Natural killer cell (primary cell): ENCODE results near the gene CMIP. TPM values are rescaled to one million over a fixed set of nuclear protein-coding genes. Genes with fewer than 3 reads are reported as not detected.
A peak's percentile ranks its signal among the peaks of the same experiment; 100 is the strongest.

Experiments used
- ATAC-seq, 3 donors: fragments of 150-1000 bp in 2 of 3; fragments of 200-7000 bp in 1 of 3; cut with Tn5 transposase; 1 replicate in 1 of 3; 2 replicates in 2 of 3; pipeline ENCODE4 v1.10.0; 2021; ENCODE audit warnings: mild to moderate bottlenecking in 2 of 3, moderate library complexity in 2 of 3
- DNase-seq, 2 donors: peaks; one replicate each; pipeline versions ENCODE4 v3.0.0 to v3.0.0-alpha.2; 2013 to 2021; ENCODE audit warnings: mixed read lengths in 1 of 2
- H3K27ac ChIP-seq: one replicate; pipeline ENCODE4 v1.5.1; 2013; ENCODE audit warnings: mild to moderate bottlenecking, low read length
- H3K27me3 ChIP-seq: one replicate; pipeline ENCODE4 v1.6.1; 2013; ENCODE audit warnings: low read length; ENCODE audit not compliant: control insufficient read depth, insufficient read depth
- H3K36me3 ChIP-seq: one replicate; pipeline ENCODE4 v1.6.1; 2013; ENCODE audit warnings: low read length; ENCODE audit not compliant: control insufficient read depth, insufficient read depth
- H3K4me1 ChIP-seq: one replicate; pipeline ENCODE4 v1.6.1; 2013; ENCODE audit warnings: low read length; ENCODE audit not compliant: control insufficient read depth, insufficient read depth
- H3K4me3 ChIP-seq: one replicate; pipeline ENCODE4 v1.5.1; 2013; ENCODE audit warnings: low read length
- H3K9me3 ChIP-seq: one replicate; pipeline ENCODE4 v1.6.1; 2013; ENCODE audit warnings: low read length; ENCODE audit not compliant: control insufficient read depth, insufficient read depth
- H3K27ac Mint-ChIP-seq, 2 donors: one replicate each; pipeline ENCODE4 v1.8.0; 2022; ENCODE audit warnings: mild to moderate bottlenecking in 2 of 2, mixed read lengths in 2 of 2, moderate library complexity in 1 of 2
- H3K27me3 Mint-ChIP-seq, 2 donors: one replicate each; pipeline ENCODE4 v1.8.0; 2022; ENCODE audit warnings: low read depth in 2 of 2, mixed read lengths in 2 of 2
- H3K36me3 Mint-ChIP-seq: one replicate; pipeline ENCODE4 v1.8.0; 2022; ENCODE audit warnings: mixed read lengths
- H3K4me1 Mint-ChIP-seq, 2 donors: one replicate each; pipeline ENCODE4 v1.8.0; 2022; ENCODE audit warnings: mixed read lengths in 2 of 2
- H3K4me3 Mint-ChIP-seq: one replicate; pipeline ENCODE4 v1.8.0; 2022; ENCODE audit warnings: mild to moderate bottlenecking, moderate library complexity, mixed read lengths
- H3K9me3 Mint-ChIP-seq, 2 donors: one replicate each; pipeline ENCODE4 v1.8.0; 2022; ENCODE audit warnings: mixed read lengths in 2 of 2
- CTCF ChIP-seq: fragments of 200-600 bp; IDR thresholded peaks from one replicate; pipeline ENCODE4 v1.8.0; 2022; ENCODE audit warnings: antibody characterized with exemption
- WGBS: methylation state at CpG from one replicate; pipeline ENCODE4 v1.1.7; 2013; ENCODE audit warnings: missing lambda C conversion rate; ENCODE audit not compliant: insufficient coverage; 5-methylcytosine and 5-hydroxymethylcytosine counted together
- intact Hi-C: fragments of 100-400 bp; cut with micrococcal nuclease; formaldehyde crosslinking; loops from one replicate; pipeline ENCODE4 v1.14.2; 2022
- total RNA-seq, 4 donors: library from RNA; stranded (reverse); fragments of 120-200 nt in 1 of 4; gene quantifications; one replicate each; pipeline versions ENCODE4 v1.2.3 to v1.2.4, GENCODE V29; 2013 to 2022

CMIP gene
- total RNA-seq, 3 donors from 2014 or later (not counting 1 experiment from before 2014, with no cell fraction given) = 88.2 to 115 (median 91.5) TPM

GRCh38 chr16:81562926-81563325, 118.3 kb downstream of the CMIP start:
- Histone ChIP-seq H3K9me3 (no peaks in the 10 kb centered on the region), H3K27me3 (no peaks in the 10 kb centered on the region), H3K36me3 (no peaks in the 10 kb centered on the region), H3K4me3 (no peak overlapping the region), H3K4me1 (peaks cover 23% of the 10 kb centered on the region), H3K27ac (no peak overlapping the region)
- H3K4me3 Mint-ChIP-seq = no peak overlapping the region
- DNase-seq (no peak), ATAC-seq (no peak)
- no peaks in the 10 kb centered on the region for H3K27me3 Mint-ChIP-seq
- no peak overlapping the region for H3K27ac Mint-ChIP-seq
- intact Hi-C loops = no loop called here
- H3K9me3 Mint-ChIP-seq = no peaks in the 10 kb centered on the region
- WGBS = 95% methylated on average over 8 of the region's 8 CpGs
- no peaks in the 10 kb centered on the region for H3K36me3 Mint-ChIP-seq
- TF ChIP-seq CTCF = no peak
- peaks cover 56 to 59% of the 10 kb centered on the region in 2 donors for H3K4me1 Mint-ChIP-seq

DNA sequence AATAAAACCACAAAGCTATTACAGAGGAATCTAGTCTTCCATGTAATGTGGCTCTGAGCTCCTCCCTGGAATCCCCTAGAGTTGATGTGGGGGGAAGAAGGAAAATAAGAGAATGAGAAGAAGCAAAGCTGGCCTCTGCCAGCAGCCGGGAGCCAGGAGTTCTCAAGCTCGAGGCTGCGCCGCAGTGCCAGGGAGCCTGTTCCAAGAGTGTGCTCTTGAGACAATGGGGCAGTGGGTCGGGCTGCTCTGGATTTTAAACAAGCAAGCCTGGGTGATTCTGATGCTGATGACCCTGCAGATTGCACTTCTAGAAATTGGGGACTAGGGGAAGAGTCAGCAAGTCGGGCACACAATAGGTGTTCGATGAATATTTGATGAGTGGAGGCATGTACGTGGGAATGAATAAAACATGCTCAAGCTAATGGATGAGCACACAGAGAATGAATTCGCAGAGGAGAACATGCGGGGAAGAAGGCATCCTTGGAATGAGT, 119.9 kb downstream of the CMIP start:
- intact Hi-C loops = no loop called here
- 95% methylated on average over 10 of the region's 10 CpGs for WGBS
- Mint-ChIP-seq H3K36me3 (no peaks in the 10 kb centered on the region), H3K4me3 (no peak overlapping the region), H3K4me1 (peaks cover 63 to 66% of the 10 kb centered on the region in 2 donors), H3K27ac (peak overlapping the region; percentile 5 to 53), H3K9me3 (no peaks in the 10 kb centered on the region), H3K27me3 (no peaks in the 10 kb centered on the region)
- H3K36me3 ChIP-seq = no peaks in the 10 kb centered on the region
- no peaks in the 10 kb centered on the region for H3K27me3 ChIP-seq
- H3K27ac ChIP-seq = no peak overlapping the region
- DNase-seq (no peak), ATAC-seq (no peak)
- H3K4me1 ChIP-seq = peaks cover 26% of the 10 kb centered on the region
- TF ChIP-seq CTCF = no peak
- no peak overlapping the region for H3K4me3 ChIP-seq
- H3K9me3 ChIP-seq = no peaks in the 10 kb centered on the region

DNA sequence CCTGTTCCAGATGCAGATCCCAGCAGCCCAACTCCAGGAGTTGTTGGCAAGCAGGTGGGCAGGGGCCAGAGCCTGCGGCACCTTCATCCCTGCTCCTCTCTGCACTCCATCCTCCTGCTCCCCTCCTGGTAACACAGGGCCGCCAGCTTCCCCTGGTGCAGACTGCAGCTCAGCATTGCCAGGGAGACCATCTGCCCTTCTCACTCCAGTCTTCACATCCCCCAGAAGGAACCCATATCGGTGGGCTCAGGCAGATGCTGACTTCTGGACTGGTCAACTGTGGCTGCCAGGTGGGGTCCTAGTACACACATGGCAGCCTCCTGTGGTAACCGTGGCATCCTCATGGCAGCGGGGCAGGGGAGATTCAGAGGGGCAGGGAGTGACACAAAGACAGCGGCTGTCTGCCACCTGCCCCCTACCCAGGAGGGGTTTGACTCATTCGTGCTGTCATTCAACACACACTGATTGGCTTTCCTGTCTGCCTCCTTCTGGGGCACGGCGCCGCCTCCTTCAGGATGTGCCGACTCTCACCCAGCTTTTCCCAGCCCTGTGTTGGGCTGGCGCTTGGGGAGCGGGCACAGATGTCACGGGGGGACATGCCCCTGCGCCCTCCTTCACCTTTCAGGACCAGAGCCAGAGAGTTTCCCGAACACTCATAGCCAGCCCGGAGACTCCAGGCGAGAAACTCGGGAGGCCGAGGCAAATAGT, 120.9 kb downstream of the CMIP start:
- intact Hi-C loops = no loop called here
- Mint-ChIP-seq H3K27me3 (no peaks in the 10 kb centered on the region), H3K9me3 (no peaks in the 10 kb centered on the region), H3K27ac (peak overlapping the region in 1 of 2 donors; percentile 22), H3K36me3 (no peaks in the 10 kb centered on the region), H3K4me1 (peaks cover 67 to 73% of the 10 kb centered on the region in 2 donors), H3K4me3 (no peak overlapping the region)
- no peak for ATAC-seq
- no peaks in the 10 kb centered on the region for H3K36me3 ChIP-seq
- no peak for DNase-seq
- TF ChIP-seq CTCF = no peak
- no peaks in the 10 kb centered on the region for H3K27me3 ChIP-seq
- no peak overlapping the region for H3K27ac ChIP-seq
- no peak overlapping the region for H3K4me3 ChIP-seq
- 85% methylated on average over 20 of the region's 20 CpGs for WGBS
- H3K9me3 ChIP-seq = no peaks in the 10 kb centered on the region
- peaks cover 26% of the 10 kb centered on the region for H3K4me1 ChIP-seq
